Activated CD8-positive, alpha-beta memory T cell treated with anti-CD3 and anti-CD28 coated beads for 24 hours (primary cell): ENCODE data around the gene FAT3.

Source experiments
- DNase-seq: peaks from one replicate; pipeline ENCODE4 v3.0.0-alpha.2; 2020

Gene FAT3

GRCh38 chr11:92224407-92225124 is at the start of gene FAT3:
FAT3 (plus strand) TSS chr11:92224818; CDS start chr11:92352113, 127,295 bp downstream.
- DNase-seq, result no peak

- DNase-seq, result no peak
These were observed 45.5 kb upstream of the FAT3 start for GRCh38 chr11:92179017-92179670.

GRCh38 chr11:92180226-92180625 is 44.4 kb upstream of the FAT3 start:
- no peak for DNase-seq

- DNase-seq, result no peak
These were observed 43.9 kb upstream of the FAT3 start for GRCh38 chr11:92180664-92181251.

- no peak for DNase-seq
These were observed 33.9 kb upstream of the FAT3 start for GRCh38 chr11:92190535-92191206.

GRCh38 chr11:92192141-92192540 is 32.5 kb upstream of the FAT3 start:
- DNase-seq, result no peak

- DNase-seq, result no peak
These were observed 26.4 kb upstream of the FAT3 start for GRCh38 chr11:92198268-92198667.

GRCh38 chr11:92199991-92200390 is 24.6 kb upstream of the FAT3 start:
- DNase-seq, result no peak

GRCh38 chr11:92204731-92205130 is 19.9 kb upstream of the FAT3 start:
- no peak for DNase-seq

- DNase-seq, result no peak
These were observed 18.2 kb upstream of the FAT3 start for GRCh38 chr11:92206441-92206840.

GRCh38 chr11:92211576-92212167 is 12.9 kb upstream of the FAT3 start:
- no peak for DNase-seq

- no peak for DNase-seq
These were observed 12.1 kb upstream of the FAT3 start for GRCh38 chr11:92212530-92212929.

GRCh38 chr11:92216789-92217188 is 7.8 kb upstream of the FAT3 start:
- no peak for DNase-seq

- no peak for DNase-seq
These were observed 5.1 kb upstream of the FAT3 start for GRCh38 chr11:92219476-92219875.

GRCh38 chr11:92222701-92223100 is 1.9 kb upstream of the FAT3 start:
- no peak for DNase-seq

- no peak for DNase-seq
These were observed 588 bp upstream of the FAT3 start for GRCh38 chr11:92224054-92224406.

- no peak for DNase-seq
These were observed 528 bp downstream of the FAT3 start for GRCh38 chr11:92225125-92225567.

GRCh38 chr11:92225568-92226330 is 1.1 kb downstream of the FAT3 start:
- DNase-seq, result no peak

GRCh38 chr11:92226331-92227229 is 2.0 kb downstream of the FAT3 start:
- no peak for DNase-seq

- DNase-seq, result no peak
These were observed 2.7 kb downstream of the FAT3 start for GRCh38 chr11:92227230-92227814.
